ENCODE measurements around the gene BTBD18.
"Not testable (repeated sequence)": the region's sequence is repeated elsewhere in the genome, so short reads cannot be mapped to it uniquely, and the experiment has no call there.

BTBD18 gene

GRCh38 chr11:57728829-57729228 is 22.8 kb downstream of the BTBD18 start:
- DNase-seq: no peak

GRCh38 chr11:57727185-57727584 is 24.4 kb downstream of the BTBD18 start:
- DNase-seq: no peak

- DNase-seq: not testable (repeated sequence)
Observed at GRCh38 chr11:57716726-57717125, 34.9 kb downstream of the BTBD18 start.

- DNase-seq: no peak
Observed at GRCh38 chr11:57713835-57714234, 37.8 kb downstream of the BTBD18 start.

GRCh38 chr11:57712256-57713150 is 39.1 kb downstream of the BTBD18 start, which contains the start of gene TMX2:
Gene TMX2, plus strand, starts transcription at chr11:57712593. Its CDS starts 26 bp downstream, at chr11:57712619.
- DNase-seq: peak; percentile 98

DNA sequence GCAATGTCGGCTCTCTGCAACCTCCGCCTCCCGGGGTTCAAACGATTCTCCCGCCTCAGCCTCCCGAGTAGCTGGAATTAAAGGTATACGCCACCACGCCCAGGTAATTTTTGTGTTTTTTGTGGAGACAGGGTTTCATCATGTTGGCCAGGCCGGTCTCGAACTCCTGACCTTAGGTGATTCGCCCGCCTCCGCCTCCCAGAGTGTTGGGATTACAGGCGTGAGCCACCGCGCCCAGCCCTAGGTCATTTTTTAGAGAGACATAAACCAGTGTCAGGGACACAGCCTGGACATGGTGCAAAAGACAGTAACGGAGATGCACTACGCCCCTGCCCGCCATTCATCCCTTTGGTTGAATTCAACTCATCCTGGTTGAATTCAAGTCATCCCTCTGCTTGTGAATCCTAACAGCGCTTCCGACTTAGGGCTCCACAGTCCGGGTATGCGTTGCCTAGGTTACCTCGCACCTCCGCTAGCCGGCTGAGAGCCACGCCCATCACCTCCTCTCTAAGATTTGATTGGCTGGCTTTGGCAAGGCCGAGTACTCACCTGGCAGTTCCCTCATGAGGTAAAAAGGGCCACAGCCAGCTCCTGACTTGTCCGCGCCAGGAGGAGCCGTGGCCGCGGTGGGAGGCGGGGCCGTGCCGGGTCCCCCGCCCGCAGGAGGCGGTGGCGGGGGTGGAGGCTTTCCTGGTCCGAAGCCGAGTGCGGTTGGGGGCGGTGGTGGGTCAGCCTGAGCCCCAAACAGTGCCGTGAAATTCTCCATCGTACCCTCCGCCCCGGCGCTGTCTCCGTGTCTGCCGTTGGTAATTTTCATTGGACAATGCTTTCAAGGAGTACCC is 40.0 kb downstream of the BTBD18 start, which contains the start of gene MED19:
MED19 (minus strand) TSS at position 802 of the 842 bp plus-strand sequence; CDS start at position 766, 36 bp downstream.
- DNase-seq: peak; percentile 98

GRCh38 chr11:57709802-57710367 is 41.7 kb downstream of the BTBD18 start:
- DNase-seq: no peak

- DNase-seq: not testable (repeated sequence)
Observed at GRCh38 chr11:57705432-57705831, 46.2 kb downstream of the BTBD18 start.

DNA sequence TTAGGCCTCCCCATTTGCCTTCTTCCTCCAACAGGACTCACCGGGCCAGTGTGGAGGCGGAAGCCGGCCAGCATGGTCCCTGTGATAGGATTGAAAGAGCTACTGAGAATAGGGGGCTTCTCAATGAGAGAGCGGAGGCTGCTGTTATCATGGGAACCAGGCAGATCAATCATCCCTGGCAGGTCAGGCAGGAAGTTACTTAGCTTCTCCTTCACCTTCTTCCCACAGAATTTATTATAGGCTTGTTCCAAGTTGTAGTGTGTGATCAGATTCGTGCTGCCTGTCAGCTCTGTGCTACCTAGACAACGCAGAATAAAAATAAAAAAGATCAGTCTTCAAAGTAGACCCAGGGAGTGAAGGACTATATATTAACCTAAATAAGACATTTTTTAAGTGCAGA is 46.7 kb downstream of the BTBD18 start:
- DNase-seq: no peak

DNA sequence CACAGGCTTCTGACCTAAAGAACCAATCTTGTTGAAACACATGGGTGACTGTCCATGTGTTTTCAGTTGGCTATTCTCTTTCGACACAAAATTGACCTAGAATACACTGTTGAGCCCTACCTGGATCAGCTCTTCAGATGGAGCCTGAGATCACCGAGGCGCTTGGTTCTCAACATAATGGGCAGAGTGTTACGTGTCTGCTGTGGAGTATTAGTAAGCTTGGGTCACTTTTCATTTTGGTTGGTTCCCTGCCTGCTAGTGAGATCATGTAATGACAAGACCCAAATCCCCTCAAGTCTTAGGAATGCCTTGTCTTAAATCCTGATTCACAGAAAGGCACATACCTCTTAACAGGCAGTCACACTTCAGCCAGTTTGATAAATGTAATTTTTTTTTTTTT is 48.3 kb downstream of the BTBD18 start:
- DNase-seq: no peak

DNA sequence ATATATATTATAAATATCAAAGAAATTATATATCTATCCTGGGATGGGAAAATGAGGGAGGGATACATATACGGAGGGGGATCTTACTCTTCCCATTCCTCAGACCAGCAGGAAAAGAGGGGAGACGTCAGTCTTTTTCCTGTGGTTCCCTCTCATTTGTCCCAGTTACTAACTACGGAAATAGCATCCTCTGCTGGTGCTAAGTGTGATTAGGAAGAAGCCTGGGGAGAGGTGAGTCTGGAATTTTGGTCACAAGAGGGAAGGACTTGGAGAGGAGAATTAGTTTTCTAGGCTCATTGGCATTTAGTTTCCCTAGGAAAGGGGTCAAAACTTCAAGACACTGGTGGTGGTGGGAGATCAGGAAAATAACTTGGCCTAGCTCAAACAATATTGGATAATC is 51.2 kb downstream of the BTBD18 start:
- DNase-seq: no peak

- DNase-seq: no peak
Observed at GRCh38 chr11:57699813-57700212, 51.8 kb downstream of the BTBD18 start.

DNA sequence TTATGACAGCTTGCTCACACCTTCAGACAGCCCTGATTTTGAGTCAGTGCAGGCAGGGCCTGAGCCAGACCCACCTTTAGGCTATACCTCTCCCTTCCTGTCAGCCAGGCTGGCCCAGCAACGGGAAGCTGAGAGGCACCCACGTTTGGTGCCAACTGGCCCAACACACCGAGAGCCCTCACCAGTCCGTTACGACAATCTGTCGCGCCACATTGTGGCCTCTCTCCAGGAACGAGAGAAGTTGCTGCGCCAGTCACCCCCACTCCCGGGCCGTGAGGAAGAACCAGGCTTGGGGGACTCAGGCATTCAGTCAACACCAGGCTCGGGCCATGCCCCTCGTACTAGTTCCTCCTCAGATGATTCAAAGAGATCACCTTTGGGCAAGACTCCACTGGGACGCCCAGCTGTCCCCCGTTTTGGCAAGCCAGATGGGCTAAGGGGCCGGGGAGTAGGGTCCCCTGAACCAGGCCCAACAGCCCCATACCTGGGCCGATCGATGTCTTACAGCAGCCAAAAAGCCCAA is 52.7 kb downstream of the BTBD18 start:
- DNase-seq: no peak

Data from RPMI8226 (cell line).